Skeletal muscle satellite cell (primary cell): Measurements from ENCODE around the gene ZFYVE27. TPM values are rescaled to one million over a fixed set of nuclear protein-coding genes. Genes with fewer than 3 reads are reported as not detected.
"Not testable (repeated sequence)": the region's sequence is repeated elsewhere in the genome, so short reads cannot be mapped to it uniquely, and the experiment has no call there.

Experiments used
- H3K27me3 ChIP-seq: 2 replicates; pipeline ENCODE4 v1.7.0; 2013; ENCODE audit warnings: low read length; ENCODE audit not compliant: control insufficient read depth, insufficient read depth
- H3K36me3 ChIP-seq: 2 replicates; pipeline ENCODE4 v1.7.0; 2013; ENCODE audit warnings: mild to moderate bottlenecking, control low read depth, low read length; ENCODE audit not compliant: insufficient read depth
- H3K4me1 ChIP-seq: 2 replicates; pipeline ENCODE4 v1.7.0; 2013; ENCODE audit warnings: low read length; ENCODE audit not compliant: control insufficient read depth, insufficient read depth
- H3K4me2 ChIP-seq: 2 replicates; pipeline ENCODE4 v1.7.0; 2013; ENCODE audit warnings: mild to moderate bottlenecking, low read length
- H3K4me3 ChIP-seq: 2 replicates; pipeline ENCODE4 v1.7.0; 2013; ENCODE audit warnings: low read length
- H3K9ac ChIP-seq: 2 replicates; pipeline ENCODE4 v1.7.0; 2013; ENCODE audit warnings: mild to moderate bottlenecking, low read depth, low read length, moderate library complexity
- H3K9me3 ChIP-seq: replicated peaks from 2 replicates; pipeline ENCODE4 v1.7.0; 2013; ENCODE audit warnings: mild to moderate bottlenecking, control low read depth, low read length
- total RNA-seq: library from RNA; depleted of rRNA; stranded (reverse); fragments of >200 nt; gene quantifications from 2 replicates; pipeline ENCODE4 v1.2.3, GENCODE V29; 2012; rRNA removed

ZFYVE27 gene
- 15.7 and 16.6 TPM in 2 replicates for total RNA-seq

- H3K4me2 ChIP-seq, result peak within 1 kb of the TSS; percentile 88
- peaks cover 15% of the 10 kb centered on the region for H3K4me1 ChIP-seq
- no peaks in the 10 kb centered on the region for H3K27me3 ChIP-seq
- H3K4me3 ChIP-seq, result peak within 1 kb of the TSS; percentile 91
- H3K9me3 ChIP-seq, result no peaks in the 10 kb centered on the region
- H3K9ac ChIP-seq, result peak within 1 kb of the TSS; percentile 93
- peaks cover 14% of the 10 kb centered on the region for H3K36me3 ChIP-seq
These were observed at the start of gene ZFYVE27 for GRCh38 chr10:97736902-97737769. TSS of gene ZFYVE27 (plus strand) at chr10:97737128. CDS start at chr10:97738478, 1,350 bp downstream.

- peaks cover 61% of the 10 kb centered on the region for H3K4me1 ChIP-seq
- peak overlapping the region; percentile 92 for H3K4me3 ChIP-seq
These were observed 48.8 kb upstream of the ZFYVE27 start for GRCh38 chr10:97687785-97688781.

GRCh38 chr10:97689559-97690020, 47.3 kb upstream of the ZFYVE27 start:
- no peaks in the 10 kb centered on the region for H3K27me3 ChIP-seq
- peaks cover 48% of the 10 kb centered on the region for H3K4me1 ChIP-seq
- peak overlapping the region; percentile 29 for H3K4me2 ChIP-seq
- H3K4me3 ChIP-seq, result no peak overlapping the region
- no peaks in the 10 kb centered on the region for H3K9me3 ChIP-seq
- peak overlapping the region; percentile 81 for H3K9ac ChIP-seq
- H3K36me3 ChIP-seq, result no peaks in the 10 kb centered on the region

More at GRCh38 chr10:97687785-97688781, 48.8 kb upstream of the ZFYVE27 start:
- Histone ChIP-seq H3K36me3 (no peaks in the 10 kb centered on the region), H3K9me3 (no peaks in the 10 kb centered on the region), H3K27me3 (no peaks in the 10 kb centered on the region), H3K4me2 (peak overlapping the region; percentile 69), H3K9ac (peak overlapping the region; percentile 81)

GRCh38 chr10:97690133-97690532, 46.8 kb upstream of the ZFYVE27 start:
- peak overlapping the region; percentile 56 for H3K9ac ChIP-seq
- peaks cover 43% of the 10 kb centered on the region for H3K4me1 ChIP-seq
- H3K27me3 ChIP-seq, result no peaks in the 10 kb centered on the region

GRCh38 chr10:97698072-97698655, 38.8 kb upstream of the ZFYVE27 start:
- not testable (repeated sequence) for H3K4me3 ChIP-seq, H3K36me3 ChIP-seq, H3K9ac ChIP-seq

More at GRCh38 chr10:97690133-97690532, 46.8 kb upstream of the ZFYVE27 start:
- H3K36me3 ChIP-seq, result no peaks in the 10 kb centered on the region
- H3K9me3 ChIP-seq, result no peaks in the 10 kb centered on the region
- H3K4me2 ChIP-seq, result peak overlapping the region; percentile 29
- no peak overlapping the region for H3K4me3 ChIP-seq

GRCh38 chr10:97701438-97702069, 35.4 kb upstream of the ZFYVE27 start:
- no peak overlapping the region for H3K4me2 ChIP-seq
- no peaks in the 10 kb centered on the region for H3K27me3 ChIP-seq
- no peaks in the 10 kb centered on the region for H3K9me3 ChIP-seq
- no peaks in the 10 kb centered on the region for H3K4me1 ChIP-seq
- no peak overlapping the region for H3K9ac ChIP-seq
- H3K4me3 ChIP-seq, result no peak overlapping the region
- H3K36me3 ChIP-seq, result no peaks in the 10 kb centered on the region

More at GRCh38 chr10:97698072-97698655, 38.8 kb upstream of the ZFYVE27 start:
- H3K9me3 ChIP-seq, H3K4me1 ChIP-seq, H3K4me2 ChIP-seq, H3K27me3 ChIP-seq: not testable (repeated sequence)

- H3K36me3 ChIP-seq, result no peaks in the 10 kb centered on the region
- H3K9me3 ChIP-seq, result no peaks in the 10 kb centered on the region
- no peak overlapping the region for H3K9ac ChIP-seq
- no peaks in the 10 kb centered on the region for H3K4me1 ChIP-seq
- no peak overlapping the region for H3K4me2 ChIP-seq
- no peaks in the 10 kb centered on the region for H3K27me3 ChIP-seq
- no peak overlapping the region for H3K4me3 ChIP-seq
These were observed 33.4 kb upstream of the ZFYVE27 start for GRCh38 chr10:97703398-97704067.

GRCh38 chr10:97704341-97704740, 32.6 kb upstream of the ZFYVE27 start:
- H3K4me3 ChIP-seq, result no peak overlapping the region
- H3K9ac ChIP-seq, result no peak overlapping the region
- no peaks in the 10 kb centered on the region for H3K9me3 ChIP-seq
- H3K4me2 ChIP-seq, result no peak overlapping the region
- H3K36me3 ChIP-seq, result no peaks in the 10 kb centered on the region
- peaks cover 5% of the 10 kb centered on the region for H3K4me1 ChIP-seq
- H3K27me3 ChIP-seq, result no peaks in the 10 kb centered on the region

GRCh38 chr10:97705006-97705670, 31.8 kb upstream of the ZFYVE27 start:
- H3K9ac ChIP-seq, result no peak overlapping the region
- peaks cover 10% of the 10 kb centered on the region for H3K4me1 ChIP-seq
- H3K4me2 ChIP-seq, result no peak overlapping the region
- H3K4me3 ChIP-seq, result no peak overlapping the region
- H3K27me3 ChIP-seq, result no peaks in the 10 kb centered on the region
- H3K36me3 ChIP-seq, result no peaks in the 10 kb centered on the region
- no peaks in the 10 kb centered on the region for H3K9me3 ChIP-seq
